ENCODE data around the gene THNSL1. TPM values are rescaled to one million over a fixed set of nuclear protein-coding genes. Genes with fewer than 3 reads are reported as not detected.

THNSL1 gene
- total RNA-seq, 1 experiment from 2014 or later, result 4.2 TPM

GRCh38 chr10:25018703-25019102 is 2.3 kb downstream of the THNSL1 start:
- Mint-ChIP-seq H3K4me3 (no peak overlapping the region), H3K36me3 (ENCODE audit: insufficient read depth in 1 of 3, low read depth in 3 of 3) (peaks cover 0 to 5% (median 0%) of the 10 kb centered on the region in 3 experiments; a peak in 2 of 7 replicates), H3K27me3 (ENCODE audit: low read depth) (no peaks in the 10 kb centered on the region), H3K9me3 (no peaks in the 10 kb centered on the region; a peak in 1 of 5 replicates), H3K4me1 (peaks cover 8 to 11% of the 10 kb centered on the region in 2 experiments), H3K27ac (no peak overlapping the region)
- no peak for TF ChIP-seq CTCF (conservative IDR thresholded peaks at IDR 0.05)
- Histone ChIP-seq H3K4ac (ENCODE audit: low read depth, low read length) (no peak overlapping the region), H3K4me2 (ENCODE audit: insufficient read depth, insufficient read length, low read length) (no peak overlapping the region), H3K14ac (ENCODE audit: insufficient read depth, low read length) (no peak overlapping the region), H3K9ac (ENCODE audit: extremely low read depth, insufficient read length, low read length) (no peak overlapping the region), H3K27ac (ENCODE audit: insufficient read length, low read depth, low read length) (no peak overlapping the region), H3K23ac (ENCODE audit: insufficient read length, low read depth, low read length) (no peak overlapping the region), H3K79me1 (ENCODE audit: insufficient read depth, low read depth, low read length, poor library complexity, severe bottlenecking) (no peaks in the 10 kb centered on the region), H2BK120ac (ENCODE audit: low read depth, low read length, poor library complexity, severe bottlenecking) (no peak overlapping the region), H4K20me1 (ENCODE audit: control insufficient read depth, insufficient read depth, insufficient read length) (no peaks in the 10 kb centered on the region), H2BK5ac (ENCODE audit: insufficient read length, low read length) (no peak overlapping the region), H2AFZ (ENCODE audit: low read length) (no peak overlapping the region), H2BK12ac (ENCODE audit: insufficient read length, low read depth, low read length) (no peak overlapping the region), H3T11ph (ENCODE audit: low read length) (no peak overlapping the region), H3K18ac (ENCODE audit: insufficient read length, low read depth, low read length) (no peak overlapping the region), H3K27me3 (ENCODE audit: insufficient read depth, low read length) (no peaks in the 10 kb centered on the region), H3K23me2 (ENCODE audit: insufficient read length, low read depth, low read length, poor library complexity, severe bottlenecking) (peaks cover 10% of the 10 kb centered on the region), H2BK20ac (ENCODE audit: low read depth, low read length, poor library complexity, severe bottlenecking) (no peak overlapping the region), H2BK15ac (ENCODE audit: low read depth, low read length) (no peak overlapping the region), H4K91ac (ENCODE audit: insufficient read length, low read depth, low read length) (no peak overlapping the region), H3K56ac (ENCODE audit: insufficient read length, low read depth, low read length) (no peak overlapping the region), H3K4me1 (ENCODE audit: insufficient read depth, low read length) (no peaks in the 10 kb centered on the region), H3K79me2 (ENCODE audit: insufficient read depth, low read length) (no peaks in the 10 kb centered on the region), H2AK5ac (ENCODE audit: insufficient read length, low read length) (no peak overlapping the region), H3K9me3 (ENCODE audit: control insufficient read depth, low read depth, low read length) (no peaks in the 10 kb centered on the region), H4K8ac (replicated peaks; ENCODE audit: insufficient read length, low read depth, low read length) (no peak overlapping the region), H4K5ac (ENCODE audit: insufficient read length, low read depth, low read length) (no peak overlapping the region)
- no CpG with 5 or more reads among the region's 3 CpGs for WGBS (ENCODE audit: extremely low coverage, insufficient read length, low lambda C conversion rate)
- DNase-seq, result no peak

Measured in H9 (cell line).